ENCODE data around the gene MAPK9. TPM values are rescaled to one million over a fixed set of nuclear protein-coding genes. Genes with fewer than 3 reads are reported as not detected.
A peak's percentile ranks its signal among the peaks of the same experiment; 100 is the strongest.

Gene MAPK9
- total RNA-seq, 1 experiment from 2014 or later = 44.1 TPM

DNA sequence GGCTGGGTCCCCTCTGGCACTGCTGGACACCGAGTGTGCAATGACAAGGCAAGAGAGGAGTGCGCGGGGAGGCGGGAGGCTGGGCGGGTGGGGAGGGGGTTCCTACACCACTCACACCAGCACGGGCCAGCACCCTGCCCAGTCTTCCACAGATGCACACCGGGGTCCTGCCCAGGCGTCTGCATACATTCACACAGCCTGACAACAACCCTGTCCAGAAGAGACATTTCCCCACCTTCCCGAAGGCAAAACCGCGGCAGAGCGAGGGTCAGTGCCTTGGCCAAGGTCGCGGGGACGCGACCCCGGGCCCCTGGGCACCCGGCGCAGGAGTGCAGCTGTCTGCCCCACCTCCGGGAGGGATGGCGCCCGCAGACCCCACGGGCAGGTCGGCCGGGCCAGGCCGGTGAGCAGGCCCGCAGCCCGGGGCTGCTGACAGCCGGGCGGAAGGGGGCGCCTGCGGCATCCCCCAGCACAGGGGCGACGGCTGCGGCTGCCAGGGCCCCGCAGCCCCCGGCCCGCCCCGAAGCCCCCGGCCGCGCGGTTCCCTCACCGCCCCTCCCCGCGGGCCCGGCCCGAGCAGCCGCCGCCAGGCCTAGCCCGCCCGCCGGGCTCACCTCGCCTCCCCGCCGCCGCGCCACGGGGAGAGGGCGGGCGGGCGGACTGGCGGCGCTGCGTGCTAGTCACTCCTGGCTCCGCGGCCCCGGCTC is 496 bp downstream of the MAPK9 start:
- intact Hi-C loops (cut with micrococcal nuclease; ENCODE audit: unreplicated experiment) = loop anchor here (5.0 kb wide), 1 partner anchor 36 kb away; no protein-coding TSS in a partner anchor
- H3K27ac ChIP-seq (ENCODE audit: low read length) = peak overlapping the region; percentile 63; the same call in 1 of the 2 replicates
- ChIA-PET POLR2A (no interaction called here), CTCF (interaction anchor here (0.6 to 0.9 kb wide), 2 partner anchors 11 to 160 kb away, joined by 4 to 8 read pairs; no protein-coding TSS in a partner anchor)
- no peaks in the 10 kb centered on the region for H3K27me3 ChIP-seq (ENCODE audit: control insufficient read depth, insufficient read depth, low read length)
- DNase-seq (ENCODE audit: low read depth, low spot score) (no peak), ATAC-seq (peak; percentile 68)
- no peaks in the 10 kb centered on the region; the same call in 1 of the 2 replicates for H3K36me3 ChIP-seq (ENCODE audit: control insufficient read depth, insufficient read depth, low read length)
- H3K9me3 ChIP-seq (ENCODE audit: control insufficient read depth, insufficient read depth, low read depth, low read length) = no peaks in the 10 kb centered on the region
- no TSS peak for BruUV-seq (replicated peaks)
- H3K4me1 ChIP-seq (ENCODE audit: control insufficient read depth, insufficient read depth, low read length) = peaks cover 15% of the 10 kb centered on the region
- in situ Hi-C loops (cut with HindIII; ENCODE audit: low pct_unique_long_range_greater_than_20kb, low sequenced_read_pairs) = no loop called here
- peak overlapping the region; percentile 69 to 84 for H3K4me3 ChIP-seq (ENCODE audit: low read depth in 2 of 2, low read length in 2 of 2)
- TF ChIP-seq TCF7L2 (IDR thresholded peaks at IDR 0.05; ENCODE audit: low read depth, low read length) (no peak), CTCF (IDR thresholded peaks at IDR 0.05) (peak; percentile 77), SIN3A (IDR thresholded peaks at IDR 0.05; ENCODE audit: borderline replicate concordance, insufficient read depth, low read depth, low read length) (peak; percentile 48; the same call in 1 of the 2 replicates), POLR2AphosphoS5 (IDR thresholded peaks at IDR 0.05; ENCODE audit: low read depth, low read length) (no peak)
- TF ChIP-seq, protein P1, sequence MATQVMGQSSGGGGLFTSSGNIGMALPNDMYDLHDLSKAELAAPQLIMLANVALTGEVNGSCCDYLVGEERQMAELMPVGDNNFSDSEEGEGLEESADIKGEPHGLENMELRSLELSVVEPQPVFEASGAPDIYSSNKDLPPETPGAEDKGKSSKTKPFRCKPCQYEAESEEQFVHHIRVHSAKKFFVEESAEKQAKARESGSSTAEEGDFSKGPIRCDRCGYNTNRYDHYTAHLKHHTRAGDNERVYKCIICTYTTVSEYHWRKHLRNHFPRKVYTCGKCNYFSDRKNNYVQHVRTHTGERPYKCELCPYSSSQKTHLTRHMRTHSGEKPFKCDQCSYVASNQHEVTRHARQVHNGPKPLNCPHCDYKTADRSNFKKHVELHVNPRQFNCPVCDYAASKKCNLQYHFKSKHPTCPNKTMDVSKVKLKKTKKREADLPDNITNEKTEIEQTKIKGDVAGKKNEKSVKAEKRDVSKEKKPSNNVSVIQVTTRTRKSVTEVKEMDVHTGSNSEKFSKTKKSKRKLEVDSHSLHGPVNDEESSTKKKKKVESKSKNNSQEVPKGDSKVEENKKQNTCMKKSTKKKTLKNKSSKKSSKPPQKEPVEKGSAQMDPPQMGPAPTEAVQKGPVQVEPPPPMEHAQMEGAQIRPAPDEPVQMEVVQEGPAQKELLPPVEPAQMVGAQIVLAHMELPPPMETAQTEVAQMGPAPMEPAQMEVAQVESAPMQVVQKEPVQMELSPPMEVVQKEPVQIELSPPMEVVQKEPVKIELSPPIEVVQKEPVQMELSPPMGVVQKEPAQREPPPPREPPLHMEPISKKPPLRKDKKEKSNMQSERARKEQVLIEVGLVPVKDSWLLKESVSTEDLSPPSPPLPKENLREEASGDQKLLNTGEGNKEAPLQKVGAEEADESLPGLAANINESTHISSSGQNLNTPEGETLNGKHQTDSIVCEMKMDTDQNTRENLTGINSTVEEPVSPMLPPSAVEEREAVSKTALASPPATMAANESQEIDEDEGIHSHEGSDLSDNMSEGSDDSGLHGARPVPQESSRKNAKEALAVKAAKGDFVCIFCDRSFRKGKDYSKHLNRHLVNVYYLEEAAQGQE (IDR thresholded peaks at IDR 0.05; ENCODE audit: insufficient read depth in 1 of 2, low read depth in 2 of 2, low read length in 1 of 2) = no peak

- DNase-seq (ENCODE audit: low read depth, low spot score) (no peak), ATAC-seq (no peak)
- H3K4me3 ChIP-seq (ENCODE audit: low read depth in 2 of 2, low read length in 2 of 2) = peak overlapping the region; percentile 69 to 84
- H3K4me1 ChIP-seq (ENCODE audit: control insufficient read depth, insufficient read depth, low read length) = peaks cover 15% of the 10 kb centered on the region
- H3K36me3 ChIP-seq (ENCODE audit: control insufficient read depth, insufficient read depth, low read length) = no peaks in the 10 kb centered on the region; the same call in 1 of the 2 replicates
- H3K27me3 ChIP-seq (ENCODE audit: control insufficient read depth, insufficient read depth, low read length) = no peaks in the 10 kb centered on the region
- no TSS peak for BruUV-seq (replicated peaks)
- intact Hi-C loops (cut with micrococcal nuclease; ENCODE audit: unreplicated experiment) (loop anchor here (5.0 kb wide), 1 partner anchor 37 kb away; no protein-coding TSS in a partner anchor), in situ Hi-C loops (cut with HindIII; ENCODE audit: low pct_unique_long_range_greater_than_20kb, low sequenced_read_pairs) (no loop called here)
- CTCF ChIA-PET = no interaction called here
- TF ChIP-seq CTCF (IDR thresholded peaks at IDR 0.05) (no peak), SIN3A (IDR thresholded peaks at IDR 0.05; ENCODE audit: borderline replicate concordance, insufficient read depth, low read depth, low read length) (no peak), TCF7L2 (IDR thresholded peaks at IDR 0.05; ENCODE audit: low read depth, low read length) (no peak), POLR2AphosphoS5 (IDR thresholded peaks at IDR 0.05; ENCODE audit: low read depth, low read length) (no peak)
- TF ChIP-seq, protein P1 (IDR thresholded peaks at IDR 0.05; ENCODE audit: insufficient read depth in 1 of 2, low read depth in 2 of 2, low read length in 1 of 2) = no peak
- H3K9me3 ChIP-seq (ENCODE audit: control insufficient read depth, insufficient read depth, low read depth, low read length) = no peaks in the 10 kb centered on the region
- H3K27ac ChIP-seq (ENCODE audit: low read length) = 0 out of 2 replicates have a peak overlapping the region, but pooled peaks have one; percentile 48
- POLR2A ChIA-PET = interaction anchor here (0.6 kb wide), 1 partner anchor 60 kb away, joined by 3 read pairs; no protein-coding TSS in a partner anchor
Measured at GRCh38 chr5:180290568-180291233, 1.2 kb downstream of the MAPK9 start.

Measured in Panc1 (cell line).